Epithelial cell of esophagus (primary cell): Measurements from ENCODE around the gene PDGFB.
"Not testable (repeated sequence)": the region's sequence is repeated elsewhere in the genome, so short reads cannot be mapped to it uniquely, and the experiment has no call there.

Experiments used
- DNase-seq: peaks from one replicate; pipeline ENCODE4 v3.0.0; 2010; ENCODE audit warnings: low read depth
- H3K4me3 ChIP-seq: 2 replicates; pipeline ENCODE4 v1.5.1; 2011; ENCODE audit warnings: mild to moderate bottlenecking, low read length, control low read depth
- TF ChIP-seq, protein P1 (sequence below): IDR thresholded peaks from 2 replicates; pipeline ENCODE4 v1.5.1; 2011; ENCODE audit warnings: low read depth, mild to moderate bottlenecking, low read length, control low read depth, inconsistent platforms; ENCODE audit not compliant: insufficient read depth; ENCODE audit errors: missing control alignments

Gene PDGFB

DNA sequence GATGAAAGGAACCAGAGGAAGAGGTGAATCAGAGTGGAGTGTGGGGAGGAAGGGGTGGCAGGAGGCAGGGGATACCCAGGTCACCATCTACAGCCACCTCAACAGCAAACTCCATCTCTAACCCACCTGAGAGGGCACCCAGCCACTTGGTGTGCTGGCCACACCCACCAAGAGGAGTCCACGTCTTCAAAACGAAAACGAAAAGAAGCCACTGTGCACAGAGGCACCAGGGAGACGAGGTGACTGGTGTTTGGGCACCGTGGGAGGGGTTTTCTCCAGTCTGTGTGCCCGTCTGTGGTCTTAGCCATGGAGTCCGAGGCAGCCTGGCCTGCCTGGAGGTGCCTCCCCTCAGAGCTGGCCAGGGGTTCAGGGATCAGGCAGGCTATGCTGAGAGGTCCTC, 20.2 kb downstream of the PDGFB start:
- TF ChIP-seq, protein P1, sequence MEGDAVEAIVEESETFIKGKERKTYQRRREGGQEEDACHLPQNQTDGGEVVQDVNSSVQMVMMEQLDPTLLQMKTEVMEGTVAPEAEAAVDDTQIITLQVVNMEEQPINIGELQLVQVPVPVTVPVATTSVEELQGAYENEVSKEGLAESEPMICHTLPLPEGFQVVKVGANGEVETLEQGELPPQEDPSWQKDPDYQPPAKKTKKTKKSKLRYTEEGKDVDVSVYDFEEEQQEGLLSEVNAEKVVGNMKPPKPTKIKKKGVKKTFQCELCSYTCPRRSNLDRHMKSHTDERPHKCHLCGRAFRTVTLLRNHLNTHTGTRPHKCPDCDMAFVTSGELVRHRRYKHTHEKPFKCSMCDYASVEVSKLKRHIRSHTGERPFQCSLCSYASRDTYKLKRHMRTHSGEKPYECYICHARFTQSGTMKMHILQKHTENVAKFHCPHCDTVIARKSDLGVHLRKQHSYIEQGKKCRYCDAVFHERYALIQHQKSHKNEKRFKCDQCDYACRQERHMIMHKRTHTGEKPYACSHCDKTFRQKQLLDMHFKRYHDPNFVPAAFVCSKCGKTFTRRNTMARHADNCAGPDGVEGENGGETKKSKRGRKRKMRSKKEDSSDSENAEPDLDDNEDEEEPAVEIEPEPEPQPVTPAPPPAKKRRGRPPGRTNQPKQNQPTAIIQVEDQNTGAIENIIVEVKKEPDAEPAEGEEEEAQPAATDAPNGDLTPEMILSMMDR = no peak
- no peak overlapping the region for H3K4me3 ChIP-seq
- DNase-seq = no peak

DNA sequence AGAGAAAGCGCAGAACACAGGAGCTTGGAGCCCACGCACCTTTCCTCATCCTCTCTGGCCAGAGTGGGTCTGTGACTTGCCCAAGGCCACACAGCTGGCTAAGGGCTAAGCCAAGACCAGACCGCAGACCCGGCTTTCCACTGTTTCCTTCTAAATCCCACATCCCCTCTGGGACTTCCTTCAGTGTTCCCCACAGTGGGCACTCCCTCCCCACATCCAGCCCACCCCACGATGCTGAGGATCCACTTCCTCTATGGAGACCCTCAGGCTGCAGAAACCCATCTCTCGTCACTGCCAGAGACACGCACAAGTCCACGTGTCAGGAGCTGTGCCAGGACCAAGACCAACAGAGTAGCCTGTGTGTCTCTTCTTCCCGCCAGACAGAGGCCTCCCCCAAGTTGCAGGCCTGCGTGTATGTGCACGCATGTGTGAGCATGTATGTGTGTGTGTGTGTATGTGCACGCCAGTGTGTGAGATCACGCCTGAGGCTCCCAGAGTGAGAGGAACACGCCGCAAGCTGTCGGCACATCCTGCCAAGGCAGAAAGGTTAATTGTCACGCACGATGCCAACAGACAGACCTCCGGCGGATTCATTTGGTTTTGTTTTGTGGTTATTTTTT, 21.6 kb downstream of the PDGFB start:
- DNase-seq = no peak

DNA sequence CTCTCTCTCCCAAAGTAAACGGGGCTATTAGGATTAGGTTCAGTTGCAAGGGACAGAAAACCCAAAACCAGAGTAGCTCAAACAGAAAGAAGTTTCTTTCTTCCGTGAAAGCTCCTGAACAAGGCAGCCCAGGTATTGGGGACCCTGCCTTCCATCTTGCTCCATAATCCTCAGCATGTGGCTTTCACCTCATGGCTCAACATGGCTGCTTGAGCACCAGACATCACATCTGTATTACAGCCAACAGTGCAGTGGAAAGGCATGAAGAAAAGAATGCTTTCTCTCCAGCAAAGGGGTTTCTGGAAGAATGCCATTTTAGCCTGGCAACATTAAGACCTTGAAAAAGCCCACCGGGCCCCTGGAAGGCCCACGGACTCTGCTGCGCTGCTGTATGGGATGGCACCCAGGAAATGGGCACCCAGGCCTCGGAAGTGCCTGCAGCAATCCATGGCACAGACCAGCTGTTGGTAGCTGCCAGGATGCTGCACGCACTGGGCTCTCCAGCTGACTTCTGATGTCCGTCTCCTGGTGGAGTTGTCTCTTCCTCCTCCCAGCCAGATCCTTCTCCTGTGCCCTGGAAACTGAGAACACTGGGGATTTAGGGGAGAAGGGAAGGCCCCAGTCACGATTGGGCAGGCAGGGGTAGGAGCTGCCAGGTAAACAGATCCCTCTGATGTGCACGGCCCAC, 22.6 kb downstream of the PDGFB start:
- TF ChIP-seq, protein P1 = no peak
- DNase-seq = no peak

More for the DNA sequence above, 21.6 kb downstream of the PDGFB start:
- TF ChIP-seq, protein P1 = no peak
- no peak overlapping the region for H3K4me3 ChIP-seq

DNA sequence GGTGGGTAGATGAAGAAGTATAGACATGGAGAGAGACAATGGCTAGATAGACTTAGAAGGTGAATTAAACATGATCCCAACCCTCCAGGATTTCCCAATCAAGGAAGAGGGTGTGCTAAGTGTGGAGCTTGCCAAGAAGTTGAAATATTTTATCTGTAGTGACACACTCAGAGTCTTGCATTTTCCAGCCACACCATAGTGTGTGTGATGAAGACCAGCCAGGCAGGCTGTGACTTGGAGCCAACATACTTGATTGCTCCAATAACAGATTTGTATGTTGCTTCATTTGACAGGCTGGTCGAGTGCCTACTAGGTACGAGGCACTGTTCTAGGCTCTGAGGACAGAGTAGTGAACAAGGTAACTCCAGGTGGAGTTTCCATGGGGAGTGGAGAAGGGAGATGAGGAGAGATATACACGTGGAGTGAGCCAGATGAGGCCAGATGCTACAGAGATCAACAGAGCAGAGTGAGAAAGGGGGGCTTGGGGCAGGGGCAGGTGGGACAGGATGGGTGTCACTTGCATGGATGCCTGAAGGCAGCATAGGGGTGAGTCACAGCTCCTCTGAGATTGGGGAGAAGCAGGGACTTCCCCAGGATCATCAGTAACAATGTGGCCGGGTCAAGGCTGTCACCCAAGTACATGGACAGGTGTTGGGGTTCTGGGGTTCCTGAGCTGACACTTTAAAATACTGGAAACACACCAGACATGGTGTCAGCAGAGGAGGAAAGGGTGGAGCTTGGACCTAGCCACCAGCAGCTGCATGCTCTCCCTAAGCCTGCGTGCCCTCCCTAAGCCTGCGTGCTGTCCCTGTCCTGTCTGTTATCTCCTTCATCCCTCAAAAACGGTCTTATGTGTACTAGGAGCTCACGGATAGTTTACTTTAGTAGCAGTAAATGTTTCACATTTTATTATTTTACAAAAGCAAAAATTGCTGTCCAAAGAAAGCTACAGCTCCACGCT, 23.6 kb downstream of the PDGFB start:
- no peak overlapping the region for H3K4me3 ChIP-seq
- TF ChIP-seq, protein P1 = no peak
- DNase-seq = peak; percentile 94

More for the DNA sequence above, 22.6 kb downstream of the PDGFB start:
- no peak overlapping the region for H3K4me3 ChIP-seq

DNA sequence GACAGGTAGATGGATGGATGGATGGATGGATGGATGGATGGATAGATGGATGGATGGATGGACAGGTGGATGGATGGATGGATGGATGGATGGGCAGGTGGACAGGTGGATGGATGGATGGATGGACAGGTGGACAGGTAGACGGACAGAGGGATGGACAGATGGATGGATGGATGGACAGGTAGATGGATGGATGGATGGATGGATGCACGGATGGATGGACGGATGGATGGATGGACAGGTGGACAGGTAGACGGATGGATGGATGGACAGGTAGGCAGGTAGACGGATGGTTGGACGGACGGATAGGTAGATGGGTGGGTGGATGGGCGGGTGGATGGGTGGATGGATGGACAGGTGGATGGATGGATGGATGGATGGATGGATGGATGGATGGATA, 24.3 kb downstream of the PDGFB start:
- H3K4me3 ChIP-seq = no peak overlapping the region
- no peak for DNase-seq
- TF ChIP-seq, protein P1 = no peak

DNA sequence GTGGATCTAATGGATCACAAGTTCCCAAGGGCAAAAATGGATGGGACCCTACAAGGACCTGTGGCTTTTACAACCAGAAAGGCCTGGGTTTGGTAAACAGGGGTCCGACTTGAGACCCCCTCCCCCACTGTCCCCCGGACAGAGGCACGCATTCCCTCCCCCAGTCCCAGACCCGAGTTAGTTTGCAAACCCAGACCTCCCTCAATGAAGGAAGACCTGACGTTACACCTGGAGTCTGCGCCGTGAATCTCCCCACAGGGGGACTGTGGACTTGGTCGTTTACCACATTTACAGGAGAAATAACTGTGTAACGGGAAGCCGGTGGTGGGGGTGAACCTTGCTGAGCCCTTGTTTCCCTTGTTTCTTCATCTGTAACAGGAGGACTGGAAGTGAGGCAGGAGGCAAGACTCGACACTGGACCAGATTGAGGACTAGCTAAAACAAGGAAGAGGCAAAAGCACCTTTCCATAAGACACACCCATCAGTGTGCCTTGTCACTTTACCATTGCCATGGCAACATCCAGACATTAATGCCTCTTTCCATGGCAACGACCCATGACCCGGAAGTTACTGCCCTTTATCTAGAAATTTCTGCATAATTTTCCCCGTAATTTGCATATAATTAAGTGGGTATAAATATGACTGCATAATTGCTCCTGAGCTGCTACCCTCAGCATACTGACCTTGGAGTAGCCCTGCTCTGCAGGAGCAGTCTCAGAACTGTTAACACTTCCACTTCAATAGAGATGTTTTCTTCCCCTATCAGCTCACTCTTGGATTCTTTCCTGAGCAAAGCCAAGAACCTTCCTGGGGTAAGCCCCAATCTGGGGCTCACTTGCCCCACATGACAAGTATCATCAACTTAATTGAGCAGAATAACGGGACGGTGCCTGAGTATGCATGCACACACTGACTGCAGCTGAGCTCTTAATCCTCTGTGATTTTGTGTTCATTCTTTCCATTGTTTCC, 25.4 kb downstream of the PDGFB start:
- DNase-seq = no peak
- TF ChIP-seq, protein P1 = no peak
- H3K4me3 ChIP-seq = no peak overlapping the region

DNA sequence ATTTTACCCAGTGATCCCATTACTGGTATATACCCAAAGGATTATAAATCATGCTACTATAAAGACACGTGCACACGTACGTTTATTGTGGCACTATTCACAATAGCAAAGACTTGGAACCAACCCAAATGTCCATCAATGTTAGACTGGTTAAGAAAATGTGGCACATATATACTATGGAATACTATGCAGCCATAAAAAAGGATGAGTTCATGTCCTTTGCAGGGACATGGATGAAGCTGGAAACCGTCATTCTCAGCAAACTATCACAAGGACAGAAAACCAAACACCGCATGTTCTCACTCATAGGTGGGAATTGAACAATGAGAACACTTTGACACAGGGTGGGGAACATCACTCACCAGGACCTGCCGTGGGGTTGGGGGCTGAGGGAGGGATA, 26.4 kb downstream of the PDGFB start:
- not testable (repeated sequence) for H3K4me3 ChIP-seq, DNase-seq
